T-helper 1 cell (primary cell): ENCODE results near the gene LIPH.
"Not testable (repeated sequence)": the region's sequence is repeated elsewhere in the genome, so short reads cannot be mapped to it uniquely, and the experiment has no call there.

Experiments
- DNase-seq, 5 donors: peaks; one replicate each; pipeline ENCODE4 v3.0.0-alpha.2; 2012 to 2020

Gene LIPH

DNA sequence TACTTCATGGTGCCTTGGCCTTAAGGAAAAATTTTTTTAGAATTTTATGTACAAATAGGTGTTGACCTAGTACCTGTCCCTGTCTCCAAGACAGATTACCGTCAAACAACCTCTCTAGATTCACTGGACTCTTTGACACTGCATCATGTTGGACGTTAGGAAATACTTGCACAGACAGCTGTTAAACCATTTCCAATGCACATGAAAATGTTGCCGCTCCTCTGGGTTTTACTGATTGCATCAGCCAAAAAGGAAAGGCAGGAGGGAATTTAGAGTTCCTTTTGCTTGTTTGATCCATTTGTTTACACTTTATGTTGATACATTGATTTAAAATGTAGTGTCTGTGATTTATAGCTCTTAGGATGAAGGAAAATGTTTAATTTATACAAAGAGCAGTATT is 68.1 kb downstream of the LIPH start:
- no peak for DNase-seq

DNA sequence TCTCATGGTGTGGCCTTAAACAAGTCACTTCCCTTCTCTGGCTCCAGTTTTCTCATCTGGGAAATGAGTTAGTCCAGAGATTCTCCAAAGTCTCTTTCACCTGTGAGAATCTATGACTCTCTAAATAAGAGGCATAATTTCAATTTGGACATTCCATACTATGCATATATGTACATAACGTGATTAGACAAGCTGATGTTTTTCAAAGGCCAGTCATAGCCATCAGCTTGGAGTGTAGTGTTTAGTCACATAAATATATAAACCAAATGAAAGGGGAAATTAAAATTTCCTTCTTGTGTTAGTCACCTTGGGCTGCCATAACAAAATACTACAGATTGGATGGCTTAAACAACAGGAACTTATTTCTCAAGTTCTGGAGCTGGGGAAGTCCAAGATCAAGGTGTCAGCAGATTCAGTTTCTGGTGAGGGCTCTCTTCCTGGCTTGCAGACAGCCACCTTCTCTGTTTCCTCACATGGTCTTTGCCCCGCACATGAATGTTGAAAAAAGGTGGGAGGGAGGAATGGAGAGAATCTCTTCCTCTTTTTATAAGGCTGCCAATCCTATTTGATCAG is 72.9 kb downstream of the LIPH start:
- DNase-seq = no peak

DNA sequence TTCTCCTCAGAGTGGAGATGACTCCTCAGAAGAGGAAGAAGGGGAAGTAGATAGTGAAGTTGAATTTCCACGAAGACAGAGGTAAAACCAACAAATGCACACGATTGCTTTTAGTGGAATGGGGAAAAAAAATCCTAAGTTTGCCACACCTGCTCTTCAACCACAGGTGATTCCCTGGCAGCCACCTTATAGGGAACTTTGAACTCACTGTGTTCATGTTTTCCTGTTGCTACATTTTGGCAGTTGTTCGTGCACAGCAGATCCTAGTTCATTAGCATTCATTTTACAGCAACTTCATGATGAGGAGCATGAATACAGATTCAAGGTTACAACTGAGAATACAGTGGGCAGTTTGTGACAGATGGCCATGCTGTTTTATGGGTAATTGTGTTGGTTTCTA is 75.1 kb downstream of the LIPH start:
- no peak for DNase-seq

DNA sequence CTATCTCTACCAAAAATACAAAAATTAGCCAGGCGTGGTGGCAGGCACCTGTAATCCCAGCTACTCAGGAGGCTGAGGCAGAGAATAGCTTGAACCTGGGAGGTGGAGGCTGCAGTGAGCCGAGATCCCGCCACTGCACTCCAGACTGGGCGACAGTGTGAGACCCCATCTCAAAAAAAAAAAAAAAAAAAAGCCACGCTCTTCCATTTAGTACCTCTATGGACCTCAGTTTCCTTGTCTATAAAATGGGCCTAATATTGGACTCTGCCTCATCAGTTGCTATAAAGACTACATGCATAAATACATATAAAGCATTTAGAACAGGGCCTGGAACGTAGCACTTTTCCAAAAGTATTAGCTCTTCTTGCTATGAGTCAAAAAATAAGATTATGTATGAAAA is 77.5 kb downstream of the LIPH start:
- not testable (repeated sequence) for DNase-seq

DNA sequence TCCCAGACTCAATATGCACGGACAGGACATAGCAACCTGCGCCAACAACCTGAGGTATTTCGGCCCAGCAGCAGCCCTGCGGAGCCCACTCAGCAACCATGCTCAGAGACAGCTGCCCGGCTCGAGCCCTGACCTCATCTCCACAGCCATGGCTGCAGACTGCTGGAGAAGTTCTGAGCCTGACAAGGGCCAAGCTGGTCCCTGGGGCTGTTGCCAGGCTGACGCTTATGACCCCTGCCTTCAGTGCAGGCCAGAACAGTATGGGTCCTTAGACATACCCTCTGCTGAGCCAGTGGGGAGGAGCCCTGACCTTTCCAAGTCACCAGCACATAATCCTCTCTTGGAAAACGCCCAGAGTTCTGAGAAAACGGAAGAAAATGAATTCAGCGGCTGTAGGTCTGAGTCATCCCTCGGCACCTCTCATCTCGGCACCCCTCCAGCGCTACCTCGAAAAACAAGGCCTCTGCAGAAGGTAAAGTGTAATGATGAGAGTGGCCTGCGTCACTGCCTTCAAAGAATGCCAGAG is 79.0 kb downstream of the LIPH start:
- DNase-seq = no peak

DNA sequence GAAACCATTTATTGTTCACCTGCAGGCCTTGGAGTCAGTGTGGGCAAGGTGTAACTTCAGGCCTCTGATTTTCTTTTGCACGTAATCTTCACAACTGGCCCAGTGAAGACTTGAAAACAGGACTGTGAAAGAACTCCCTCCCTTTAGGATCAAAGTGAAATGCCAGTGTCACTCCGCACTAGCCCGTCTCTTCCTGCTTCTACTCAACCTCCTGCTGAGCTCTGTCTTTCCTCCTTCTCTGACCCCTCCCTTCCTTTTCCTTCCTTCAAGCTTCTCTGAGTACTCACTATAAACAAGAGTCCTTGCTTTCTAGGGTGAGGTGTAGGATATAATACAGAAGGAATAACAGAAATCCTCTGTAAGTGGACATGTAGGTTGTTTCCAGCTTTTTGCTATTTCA is 82.1 kb downstream of the LIPH start:
- no peak for DNase-seq

DNA sequence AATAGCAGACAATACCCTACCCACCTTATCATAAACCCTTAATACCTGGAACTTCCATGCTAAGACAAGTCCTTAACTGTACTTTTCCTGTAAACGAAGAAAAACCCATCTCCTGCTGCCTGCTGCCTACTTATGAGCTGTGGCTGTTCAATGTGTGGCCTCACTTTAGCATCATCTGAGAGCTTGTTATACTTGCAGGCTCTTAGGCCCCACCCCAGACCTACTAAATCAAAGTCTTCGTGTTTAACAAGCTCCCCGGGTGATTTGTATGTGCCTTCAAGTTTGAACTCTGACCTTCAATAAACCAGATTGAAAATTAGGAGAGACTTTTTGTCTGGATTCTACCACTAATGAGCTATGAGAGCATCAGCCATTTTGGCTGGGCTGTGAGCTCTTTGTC is 82.8 kb downstream of the LIPH start:
- DNase-seq = no peak

DNA sequence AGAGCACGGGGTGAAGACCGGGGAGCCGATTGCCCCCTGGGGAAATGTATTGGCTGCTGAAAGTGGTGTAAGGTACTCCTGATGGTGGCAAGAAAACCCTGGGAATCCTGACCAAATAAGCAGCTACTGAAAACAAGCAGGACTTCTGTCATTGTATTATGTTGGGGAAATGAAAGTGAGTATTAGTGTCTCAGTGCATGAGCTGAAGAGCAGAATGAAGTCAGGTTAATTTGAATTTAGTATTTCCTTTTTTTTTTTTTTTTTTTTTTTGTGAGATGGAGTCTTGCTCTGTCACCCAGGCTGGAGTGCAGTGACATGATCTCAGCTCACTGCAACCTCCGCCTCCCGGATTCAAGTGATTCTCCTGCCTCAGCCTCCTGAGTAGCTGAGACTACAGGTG is 86.3 kb downstream of the LIPH start:
- DNase-seq = not testable (repeated sequence)

DNA sequence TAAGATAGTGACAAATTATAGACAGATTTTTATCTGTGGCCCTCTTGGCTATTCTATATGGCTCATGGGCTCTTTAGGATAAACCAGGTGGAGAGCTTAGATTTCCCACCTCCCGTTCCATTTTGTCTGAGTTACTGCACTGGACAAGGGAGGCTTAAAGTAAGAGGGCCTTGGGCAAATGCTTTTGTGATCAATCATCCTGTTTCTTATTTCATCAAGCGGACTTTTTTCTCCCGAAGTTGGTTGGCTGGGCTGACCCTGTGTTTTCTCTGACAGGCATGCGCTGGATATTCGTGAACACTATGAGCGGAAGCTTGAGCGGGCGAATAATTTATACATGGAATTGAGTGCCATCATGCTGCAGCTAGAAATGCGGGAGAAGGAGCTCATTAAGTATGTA is 86.9 kb downstream of the LIPH start:
- DNase-seq = no peak

DNA sequence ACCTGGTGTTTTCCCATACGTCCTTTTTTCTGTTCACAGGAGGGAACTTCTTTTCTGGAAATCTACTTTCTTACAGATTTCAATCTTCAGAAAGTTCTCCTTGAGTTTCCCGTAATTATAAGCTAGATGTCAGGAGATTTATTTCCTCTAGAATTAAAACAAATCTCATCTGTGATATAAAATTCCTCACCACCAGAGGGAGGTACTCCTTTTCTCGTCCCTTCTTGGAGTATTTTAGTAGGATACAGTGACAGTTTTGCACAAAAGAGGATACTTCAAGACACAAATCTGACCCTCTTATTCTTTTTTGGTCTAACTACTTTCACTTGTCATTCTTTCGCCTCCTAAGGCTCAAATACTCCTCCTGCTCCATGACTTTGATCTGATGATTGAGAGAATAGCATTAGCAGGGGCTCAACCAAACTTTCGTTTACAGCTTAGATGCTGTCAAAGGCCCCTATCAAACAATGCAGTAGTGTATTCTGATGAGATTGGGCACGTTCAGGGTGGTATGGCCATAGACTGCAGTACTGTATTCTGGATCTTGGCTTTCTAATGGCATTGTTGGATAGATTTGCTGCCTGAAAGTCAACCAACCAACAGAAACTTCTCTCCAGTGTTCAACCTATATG is 91.6 kb downstream of the LIPH start:
- DNase-seq = no peak

DNA sequence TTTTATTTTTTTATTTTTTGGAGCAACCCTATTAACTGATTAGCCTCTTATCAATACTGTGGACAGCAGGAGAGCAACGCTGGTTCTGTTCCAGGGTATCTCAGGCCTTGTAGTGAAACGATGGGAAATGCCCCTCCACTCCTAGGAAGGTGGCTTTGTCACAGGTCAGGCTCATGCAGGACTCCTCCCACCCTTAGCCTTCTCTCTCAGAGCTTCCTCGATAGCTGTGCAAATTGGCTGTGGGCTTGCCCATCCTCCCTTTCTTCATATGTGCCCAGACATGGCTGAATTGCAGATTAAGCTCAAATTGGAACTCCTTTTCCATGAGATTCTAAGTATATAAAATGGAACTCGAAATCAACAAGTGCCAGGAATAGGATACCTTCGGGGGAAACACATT is 92.1 kb downstream of the LIPH start:
- DNase-seq = no peak

DNA sequence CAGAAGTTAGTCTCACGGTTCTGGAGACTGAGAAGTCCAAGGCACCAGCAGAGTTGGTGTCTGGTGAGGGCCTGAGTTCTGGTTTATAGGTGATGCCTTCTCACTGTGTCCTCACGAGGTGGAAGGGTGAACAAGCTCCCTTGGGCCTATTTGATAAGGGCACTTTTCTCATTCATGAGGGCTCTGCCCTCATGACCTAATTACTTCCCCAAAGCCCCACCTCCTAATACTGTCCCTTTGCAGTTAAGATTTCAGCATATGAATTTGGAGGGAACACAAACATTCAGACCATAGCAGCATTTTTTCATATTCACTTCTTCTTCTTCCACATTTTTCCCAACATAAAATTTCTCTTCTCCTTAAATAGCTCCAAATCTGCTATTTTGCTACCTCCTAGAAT is 95.0 kb downstream of the LIPH start:
- DNase-seq = no peak
